HepG2 (cell line): ENCODE data around the gene SULT1C4. TPM values are rescaled to one million over a fixed set of nuclear protein-coding genes. Genes with fewer than 3 reads are reported as not detected.
A peak's percentile ranks its signal among the peaks of the same experiment; 100 is the strongest.

Source experiments
- ARID5B ChIP-seq: IDR thresholded peaks from 2 replicates; pipeline ENCODE4 v1.4.0; 2020; ENCODE audit warnings: mild to moderate bottlenecking, missing genetic modification reagents
- EEA1 ChIP-seq: sonication (generic); formaldehyde crosslinking; IDR thresholded peaks from 2 replicates; pipeline ENCODE4 v1.5.1; 2020; ENCODE audit warnings: mild to moderate bottlenecking, missing genetic modification reagents, borderline replicate concordance
- EZH2 ChIP-seq: conservative IDR thresholded peaks from 2 replicates; pipeline ENCODE4 v1.6.1; 2012; ENCODE audit warnings: mild to moderate bottlenecking, low read depth, low read length, moderate library complexity
- GATAD1 ChIP-seq: IDR thresholded peaks from 2 replicates; pipeline ENCODE4 v1.6.1; 2016; ENCODE audit warnings: missing genetic modification reagents, missing compliant biosample characterization
- PREB ChIP-seq: sonication (generic); formaldehyde crosslinking; IDR thresholded peaks from 2 replicates; pipeline ENCODE4 v1.4.0; 2020; ENCODE audit warnings: missing genetic modification reagents
- RNF2 ChIP-seq: fragments of 450-650 bp; conservative IDR thresholded peaks from 2 replicates; pipeline ENCODE4 v1.6.1; 2016; ENCODE audit warnings: low read depth
- SALL1 ChIP-seq: sonication (generic); formaldehyde crosslinking; IDR thresholded peaks from 2 replicates; pipeline ENCODE4 v1.8.0; 2022; ENCODE audit warnings: mild to moderate bottlenecking, missing genetic modification reagents
- ZBTB8A ChIP-seq: sonication (generic); formaldehyde crosslinking; IDR thresholded peaks from 2 replicates; pipeline ENCODE4 v1.4.0; 2020; ENCODE audit warnings: mild to moderate bottlenecking, low read depth, missing genetic modification reagents, borderline replicate concordance
- ZNF12 ChIP-seq: sonication (generic); formaldehyde crosslinking; IDR thresholded peaks from 2 replicates; pipeline ENCODE4 v1.5.0; 2020; ENCODE audit warnings: missing genetic modification reagents
- ZNF281 ChIP-seq: sonication (generic); formaldehyde crosslinking; IDR thresholded peaks from 2 replicates; pipeline ENCODE4 v1.4.0; 2020; ENCODE audit warnings: missing genetic modification reagents, borderline replicate concordance
- ZNF501 ChIP-seq: sonication (generic); formaldehyde crosslinking; IDR thresholded peaks from 2 replicates; pipeline ENCODE4 v1.5.1; 2020; ENCODE audit warnings: mild to moderate bottlenecking, moderate library complexity, missing genetic modification reagents
- ZNF580 ChIP-seq: IDR thresholded peaks from 2 replicates; pipeline ENCODE4 v1.6.1; 2016; ENCODE audit warnings: low read depth, borderline replicate concordance
- ZSCAN29 ChIP-seq: sonication (generic); formaldehyde crosslinking; conservative IDR thresholded peaks from 2 replicates; pipeline ENCODE4 v1.4.0; 2020; ENCODE audit warnings: mild to moderate bottlenecking, missing genetic modification reagents
- polyA plus RNA-seq, 8 experiments: library from polyadenylated mRNA; depleted of rRNA in 3 of 8; stranded (reverse) in 7 of 8; unstranded in 1 of 8; fragments of >200 nt; fragmentation: Illumina TruSeq in 4 of 8; extraction: Trizol in 4 of 8; gene quantifications; 2 replicates each; pipeline versions ENCODE4 v1.2.1 to v1.2.3, GENCODE V29; 2011 to 2016; ENCODE audit warnings: low read depth in 4 of 8, missing spikeins in 1 of 8, mixed read lengths in 1 of 8; ENCODE audit not compliant: insufficient read depth in 1 of 8
- total RNA-seq, 5 experiments: library from RNA; depleted of rRNA; stranded (reverse); fragments of >200 nt; fragmentation: Illumina TruSeq; extraction: Trizol; gene quantifications; 2 replicates each; pipeline ENCODE4 v1.2.3, GENCODE V29; 2016; ENCODE audit warnings: low read depth in 1 of 5
- TF ChIP-seq, protein P1 (sequence below): IDR thresholded peaks from 2 replicates; pipeline ENCODE4 v1.6.1; 2016; ENCODE audit warnings: low read depth
- TF ChIP-seq, protein P2 (sequence below): sonication (generic); formaldehyde crosslinking; IDR thresholded peaks from 2 replicates; pipeline ENCODE4 v1.4.0; 2020; ENCODE audit warnings: missing genetic modification reagents

Gene SULT1C4
- total and polyA plus RNA-seq, 2 of the 13 experiments (the other 11 are each of a cell fraction or from before 2014, with no cell fraction given), result 1.3 to 8.6 TPM

- TF ChIP-seq EZH2, result no peak
- TF ChIP-seq RNF2, result no peak
- peak; percentile 30; the same call in 1 of the 2 replicates for TF ChIP-seq GATAD1
- peak; percentile 56; the same call in 1 of the 2 replicates for TF ChIP-seq ZBTB8A (CRISPR knock-in tag)
- TF ChIP-seq ZNF12 (CRISPR knock-in tag), result peak; percentile 40; the same call in 1 of the 2 replicates
- TF ChIP-seq ARID5B (CRISPR knock-in tag), result peak; percentile 92
- TF ChIP-seq PREB (CRISPR knock-in tag), result no peak
- peak; percentile 46; the same call in 1 of the 2 replicates for TF ChIP-seq ZNF281
- TF ChIP-seq ZNF501 (CRISPR knock-in tag), result peak; percentile 50; the same call in 1 of the 2 replicates
- TF ChIP-seq ZNF580 (CRISPR knock-in tag), result peak; percentile 73; the same call in 1 of the 2 replicates
- 0 out of 2 replicates have a peak, but pooled peaks have one; percentile 23 for TF ChIP-seq EEA1 (CRISPR knock-in tag)
- TF ChIP-seq, protein P1, sequence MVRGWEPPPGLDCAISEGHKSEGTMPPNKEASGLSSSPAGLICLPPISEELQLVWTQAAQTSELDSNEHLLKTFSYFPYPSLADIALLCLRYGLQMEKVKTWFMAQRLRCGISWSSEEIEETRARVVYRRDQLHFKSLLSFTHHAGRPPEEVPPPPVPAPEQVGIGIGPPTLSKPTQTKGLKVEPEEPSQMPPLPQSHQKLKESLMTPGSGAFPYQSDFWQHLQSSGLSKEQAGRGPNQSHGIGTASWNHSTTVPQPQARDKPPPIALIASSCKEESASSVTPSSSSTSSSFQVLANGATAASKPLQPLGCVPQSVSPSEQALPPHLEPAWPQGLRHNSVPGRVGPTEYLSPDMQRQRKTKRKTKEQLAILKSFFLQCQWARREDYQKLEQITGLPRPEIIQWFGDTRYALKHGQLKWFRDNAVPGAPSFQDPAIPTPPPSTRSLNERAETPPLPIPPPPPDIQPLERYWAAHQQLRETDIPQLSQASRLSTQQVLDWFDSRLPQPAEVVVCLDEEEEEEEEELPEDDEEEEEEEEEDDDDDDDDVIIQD (CRISPR knock-in tag), result peak; percentile 96
- TF ChIP-seq, protein P2, sequence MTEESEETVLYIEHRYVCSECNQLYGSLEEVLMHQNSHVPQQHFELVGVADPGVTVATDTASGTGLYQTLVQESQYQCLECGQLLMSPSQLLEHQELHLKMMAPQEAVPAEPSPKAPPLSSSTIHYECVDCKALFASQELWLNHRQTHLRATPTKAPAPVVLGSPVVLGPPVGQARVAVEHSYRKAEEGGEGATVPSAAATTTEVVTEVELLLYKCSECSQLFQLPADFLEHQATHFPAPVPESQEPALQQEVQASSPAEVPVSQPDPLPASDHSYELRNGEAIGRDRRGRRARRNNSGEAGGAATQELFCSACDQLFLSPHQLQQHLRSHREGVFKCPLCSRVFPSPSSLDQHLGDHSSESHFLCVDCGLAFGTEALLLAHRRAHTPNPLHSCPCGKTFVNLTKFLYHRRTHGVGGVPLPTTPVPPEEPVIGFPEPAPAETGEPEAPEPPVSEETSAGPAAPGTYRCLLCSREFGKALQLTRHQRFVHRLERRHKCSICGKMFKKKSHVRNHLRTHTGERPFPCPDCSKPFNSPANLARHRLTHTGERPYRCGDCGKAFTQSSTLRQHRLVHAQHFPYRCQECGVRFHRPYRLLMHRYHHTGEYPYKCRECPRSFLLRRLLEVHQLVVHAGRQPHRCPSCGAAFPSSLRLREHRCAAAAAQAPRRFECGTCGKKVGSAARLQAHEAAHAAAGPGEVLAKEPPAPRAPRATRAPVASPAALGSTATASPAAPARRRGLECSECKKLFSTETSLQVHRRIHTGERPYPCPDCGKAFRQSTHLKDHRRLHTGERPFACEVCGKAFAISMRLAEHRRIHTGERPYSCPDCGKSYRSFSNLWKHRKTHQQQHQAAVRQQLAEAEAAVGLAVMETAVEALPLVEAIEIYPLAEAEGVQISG, result peak; percentile 33; the same call in 1 of the 2 replicates
- 0 out of 2 replicates have a peak, but pooled peaks have one; percentile 62 for TF ChIP-seq ZSCAN29 (CRISPR knock-in tag)
- peak; percentile 92 for TF ChIP-seq SALL1 (CRISPR knock-in tag)
Observed at GRCh38 chr2:108423502-108424251, 45.9 kb downstream of the SULT1C4 start (continued).
